ENCODE data around the gene ZDHHC24. TPM values are rescaled to one million over a fixed set of nuclear protein-coding genes. Genes with fewer than 3 reads are reported as not detected.

Gene ZDHHC24
- polyA plus RNA-seq, 3 donors = 10.3 to 11.3 (median 10.4) TPM

GRCh38 chr11:66510271-66510989 lies 35.4 kb downstream of the ZDHHC24 start, which contains the start of gene BBS1:
TSS of gene BBS1 (plus strand) at chr11:66510635. CDS start at chr11:66510660, 25 bp downstream.
- peak; percentile 83 for DNase-seq

GRCh38 chr11:66509131-66509561 lies 36.7 kb downstream of the ZDHHC24 start:
- DNase-seq = no peak

- no peak for DNase-seq
These were observed 40.5 kb downstream of the ZDHHC24 start for GRCh38 chr11:66505276-66505816.

DNA sequence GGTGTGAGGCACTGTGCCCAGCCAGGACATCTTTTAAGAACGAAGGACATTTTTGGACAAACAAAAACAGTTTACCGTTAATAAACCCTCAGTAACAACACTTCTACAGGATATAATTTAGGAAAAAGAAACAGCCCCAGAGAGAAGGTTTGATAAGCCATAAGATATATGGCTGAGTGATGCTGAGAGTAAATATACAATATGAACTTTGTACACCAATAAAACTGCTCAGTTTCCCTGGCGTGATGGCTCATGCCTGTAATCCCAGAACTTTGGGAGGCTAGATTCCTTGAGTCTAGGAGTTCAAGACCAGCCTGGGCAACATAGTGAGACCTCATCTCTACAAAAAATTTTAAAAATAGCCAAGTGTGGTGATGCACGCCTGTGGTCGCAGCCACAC lies 47.3 kb downstream of the ZDHHC24 start:
- DNase-seq = no peak

DNA sequence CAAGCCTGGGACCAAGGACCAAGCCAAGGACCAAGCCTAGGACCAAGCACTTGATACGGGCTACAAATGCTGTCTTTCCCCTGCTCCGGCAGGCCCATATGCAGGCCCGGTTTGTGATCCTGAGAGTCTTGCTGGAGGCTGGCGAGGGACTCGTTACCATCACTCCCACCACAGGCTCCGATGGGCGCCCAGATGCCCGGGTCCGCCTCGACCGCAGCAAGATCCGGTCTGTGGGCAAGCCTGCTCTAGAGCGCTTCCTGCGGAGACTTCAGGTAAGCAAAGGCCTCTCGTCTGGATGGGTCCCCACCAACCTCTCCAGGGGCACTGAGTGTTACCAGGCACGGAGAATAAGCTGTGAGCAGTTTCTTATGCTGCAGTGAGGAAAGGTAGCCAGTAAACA lies 48.6 kb downstream of the ZDHHC24 start:
- no peak for DNase-seq

DNA sequence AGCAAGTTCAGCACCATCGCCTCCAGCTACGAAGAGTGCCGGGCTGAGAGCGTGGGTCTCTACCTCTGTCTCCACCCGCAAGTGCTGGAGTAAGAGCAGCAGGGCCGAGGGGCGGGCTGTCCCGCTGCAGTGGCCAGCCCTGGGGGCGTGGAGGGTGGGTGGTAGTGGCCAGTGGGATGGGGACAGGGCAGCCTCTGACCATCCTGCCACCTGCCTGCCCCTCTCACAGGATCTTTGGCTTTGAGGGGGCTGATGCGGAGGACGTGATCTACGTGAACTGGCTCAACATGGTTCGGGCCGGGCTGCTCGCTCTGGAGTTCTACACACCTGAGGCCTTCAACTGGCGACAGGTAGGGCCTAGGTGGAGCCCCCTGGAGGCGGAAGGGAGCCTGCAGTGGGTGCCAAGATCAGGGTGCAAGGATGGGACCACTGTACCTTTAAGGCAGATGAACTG lies 50.4 kb downstream of the ZDHHC24 start:
- DNase-seq = no peak

- DNase-seq = no peak
These were observed 50.9 kb downstream of the ZDHHC24 start for GRCh38 chr11:66494935-66495334.

DNA sequence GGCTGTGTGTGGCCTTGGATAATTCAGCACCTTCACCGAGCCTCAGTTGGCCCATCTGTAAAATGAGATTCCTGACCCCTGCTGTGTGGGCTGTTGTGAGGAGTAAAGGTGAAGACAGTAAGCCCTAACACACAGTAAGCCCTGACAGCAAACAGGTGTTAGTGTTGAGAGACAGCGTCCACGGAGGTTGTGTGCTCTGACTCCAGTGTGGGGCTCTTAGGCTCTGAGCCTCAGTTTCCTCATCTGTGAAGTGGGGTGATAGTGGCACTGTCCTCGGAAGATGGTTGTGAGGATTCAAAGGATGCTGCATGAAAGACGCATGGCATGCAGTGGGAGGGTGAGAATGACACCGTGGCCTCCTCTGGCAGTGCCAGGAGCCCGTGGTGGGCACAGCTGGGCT lies 51.4 kb downstream of the ZDHHC24 start:
- DNase-seq = no peak

DNA sequence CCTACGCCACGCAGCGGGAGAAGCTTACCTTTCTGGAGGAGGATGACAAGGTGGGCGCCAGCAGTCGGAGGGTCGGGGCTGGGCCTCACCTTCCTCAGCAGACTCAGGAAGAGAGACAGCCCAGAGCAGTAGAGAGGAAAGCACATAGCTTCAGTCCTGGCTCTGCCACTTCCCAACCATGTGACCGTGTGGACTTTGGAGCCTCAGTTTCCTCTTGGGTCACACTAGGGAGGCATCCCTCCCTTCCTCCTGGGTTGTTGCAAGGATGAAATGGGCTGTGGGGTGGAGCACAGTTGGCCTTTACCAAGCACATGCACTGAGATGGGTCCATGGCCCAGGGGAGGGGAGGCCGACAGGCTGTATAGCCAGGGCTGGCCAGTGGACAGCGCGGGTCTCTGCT lies 52.7 kb downstream of the ZDHHC24 start:
- DNase-seq = no peak

GRCh38 chr11:66492161-66492865 lies 53.5 kb downstream of the ZDHHC24 start:
- DNase-seq = no peak

GRCh38 chr11:66491315-66491935 lies 54.4 kb downstream of the ZDHHC24 start:
- no peak for DNase-seq

DNA sequence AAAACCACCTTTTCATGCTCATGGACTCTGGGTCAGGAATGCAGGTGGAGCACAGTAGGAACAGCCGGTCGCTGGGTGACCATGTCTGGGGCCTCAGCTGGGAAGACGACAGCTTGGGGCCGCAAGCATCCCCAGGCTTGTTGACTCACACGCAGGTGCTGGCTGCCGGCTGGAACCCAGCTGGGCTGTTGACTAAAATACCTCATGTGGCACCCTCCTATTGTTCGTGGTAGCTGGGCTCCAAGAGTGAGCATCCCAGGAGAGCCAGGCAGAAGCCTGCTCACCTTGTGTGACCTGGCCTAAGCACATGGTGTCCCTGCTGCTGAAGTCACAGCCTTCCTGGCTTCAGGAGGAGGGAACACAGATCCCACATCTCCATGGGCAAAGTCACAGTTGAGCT lies 56.2 kb downstream of the ZDHHC24 start:
- no peak for DNase-seq

GRCh38 chr11:66488957-66489356 lies 56.9 kb downstream of the ZDHHC24 start:
- DNase-seq = no peak

DNA sequence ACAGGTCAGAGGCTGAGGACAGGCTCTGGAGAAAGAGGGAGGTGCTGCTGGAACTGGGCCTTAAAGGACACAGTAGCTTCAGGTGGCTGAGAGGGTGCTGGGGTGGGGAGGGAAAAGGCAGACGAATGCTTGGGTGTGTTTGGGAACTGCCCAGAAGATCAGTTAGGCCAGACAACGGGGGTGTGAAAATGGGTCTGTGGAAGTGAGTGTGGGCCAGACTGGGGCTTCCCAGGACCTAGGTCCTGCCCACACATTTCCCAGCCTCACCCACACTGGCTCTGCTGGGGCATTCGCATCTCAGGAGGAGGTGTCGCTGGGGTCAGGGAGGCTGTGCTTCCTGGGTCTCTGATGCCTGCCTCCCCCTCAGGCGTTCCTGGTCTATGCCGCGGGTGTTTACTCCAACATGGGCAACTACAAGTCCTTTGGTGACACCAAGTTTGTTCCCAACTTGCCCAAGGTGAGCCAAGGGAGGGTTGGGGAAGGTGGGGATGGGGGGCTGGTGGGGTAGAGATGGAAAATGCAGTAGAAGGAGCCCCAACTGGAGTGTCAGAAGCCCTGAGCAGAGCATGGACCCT lies 61.0 kb downstream of the ZDHHC24 start:
- no peak for DNase-seq

- peak; percentile 95 for DNase-seq
These were observed 65.5 kb downstream of the ZDHHC24 start, which contains the start of gene DPP3 for GRCh38 chr11:66480117-66480938. TSS of gene DPP3 (plus strand) at chr11:66480434. CDS start at chr11:66482201, 1,767 bp downstream.

- peak; percentile 67 for DNase-seq
These were observed 66.3 kb downstream of the ZDHHC24 start for GRCh38 chr11:66479394-66480116.

DNA sequence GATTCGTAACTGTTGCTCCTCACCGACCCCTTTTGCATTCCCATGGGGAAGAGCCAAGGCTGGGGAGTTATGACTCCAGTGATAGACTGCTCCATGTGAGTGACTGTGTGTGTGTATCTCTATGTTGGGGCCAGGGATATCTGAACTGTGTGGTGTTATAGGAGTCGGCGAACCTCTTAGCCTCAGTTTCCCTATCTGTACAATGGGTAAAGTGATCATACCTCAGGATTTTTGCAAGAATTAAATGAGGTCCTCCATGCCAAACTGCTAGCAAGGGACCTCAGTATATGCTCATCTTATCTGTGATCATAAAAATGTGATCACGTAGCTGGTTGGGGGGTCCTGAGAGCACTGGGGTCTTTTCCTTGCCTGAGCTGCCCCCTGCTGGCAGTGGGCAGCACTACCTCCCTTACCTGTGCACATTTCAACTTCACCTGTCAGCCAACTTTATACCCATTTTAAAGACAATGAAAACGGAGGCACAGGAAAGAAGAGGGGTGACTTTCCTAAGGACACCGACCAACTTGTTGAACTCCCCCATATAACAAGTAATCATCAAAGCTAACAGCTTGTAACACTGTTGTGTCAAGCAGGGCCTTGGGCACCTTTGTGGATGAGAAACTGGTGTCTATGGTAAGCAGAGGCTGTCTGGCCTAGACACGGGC lies 67.0 kb downstream of the ZDHHC24 start:
- DNase-seq = no peak

GRCh38 chr11:66477263-66478201 lies 68.3 kb downstream of the ZDHHC24 start:
- no peak for DNase-seq

DNA sequence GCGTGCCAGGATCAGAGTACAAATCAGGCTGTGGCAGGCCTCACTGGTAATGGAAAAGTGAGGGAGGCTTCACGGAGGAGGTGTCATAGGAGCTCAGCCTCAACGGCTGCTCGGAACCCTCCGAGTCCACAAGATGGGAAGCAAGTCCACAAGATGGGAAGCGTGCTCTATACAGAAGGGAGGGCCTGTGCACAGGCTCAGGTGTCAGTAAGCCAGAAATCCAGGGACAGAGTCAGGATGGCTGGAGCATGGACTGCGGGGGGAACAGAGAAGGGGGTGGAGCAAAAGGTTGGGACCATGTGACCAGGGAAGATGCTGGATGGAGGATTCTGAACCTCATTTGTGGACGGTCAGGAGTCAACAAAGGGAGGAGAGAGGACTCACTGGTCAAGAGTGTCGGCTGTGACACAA lies 69.0 kb downstream of the ZDHHC24 start:
- no peak for DNase-seq
